CD4-positive, alpha-beta T cell (primary cell): ENCODE results near the gene LYPLAL1. TPM values are rescaled to one million over a fixed set of nuclear protein-coding genes. Genes with fewer than 3 reads are reported as not detected.

Experiments used
- ATAC-seq: fragments of 200-7000 bp; cut with Tn5 transposase; one replicate; pipeline ENCODE4 v1.10.0; 2022; ENCODE audit warnings: mild to moderate bottlenecking; ENCODE audit not compliant: poor library complexity
- CTCF ChIA-PET: fragments of 350-600 bp; sonication (Branson Sonifier 250); formaldehyde crosslinking; loops from one replicate; lab custom pipeline; 2021; ENCODE audit warnings: antibody characterized with exemption, inconsistent platforms; lab: Charles Lee
- POLR2A ChIA-PET: fragments of 350-600 bp; sonication (Branson Sonifier 250); formaldehyde crosslinking; loops from one replicate; lab custom pipeline; 2021; ENCODE audit warnings: antibody characterized with exemption, inconsistent platforms; lab: Charles Lee
- DNase-seq, 14 experiments: peaks; one replicate each; pipeline ENCODE4 v3.0.0-alpha.2; 2013 to 2020; ENCODE audit warnings: mixed read lengths in 2 of 14
- H3K27ac ChIP-seq, 2 donors: one replicate each; pipeline versions ENCODE4 v1.5.1 to v1.7.0; 2013; ENCODE audit warnings: low read length in 2 of 2, low read depth in 1 of 2, mild to moderate bottlenecking in 1 of 2
- H3K27me3 ChIP-seq, 2 experiments: 1 replicate in 1 of 2; 2 replicates in 1 of 2; pipeline versions ENCODE4 v1.6.1 to v1.7.0; 2013; ENCODE audit warnings: low read length in 2 of 2, control low read depth in 1 of 2, mild to moderate bottlenecking in 1 of 2, moderate library complexity in 1 of 2; ENCODE audit not compliant: insufficient read depth in 2 of 2, control insufficient read depth in 1 of 2
- H3K36me3 ChIP-seq: one replicate; pipeline ENCODE4 v1.6.1; 2013; ENCODE audit warnings: low read length, control low read depth; ENCODE audit not compliant: insufficient read depth
- H3K4me1 ChIP-seq: one replicate; pipeline ENCODE4 v1.6.1; 2013; ENCODE audit warnings: low read length, control low read depth; ENCODE audit not compliant: insufficient read depth
- H3K4me3 ChIP-seq: one replicate; pipeline ENCODE4 v1.5.1; 2013; ENCODE audit warnings: mild to moderate bottlenecking, low read length, moderate library complexity
- H3K9me3 ChIP-seq, 2 experiments: 1 replicate in 1 of 2; 2 replicates in 1 of 2; pipeline versions ENCODE4 v1.6.1 to v1.7.0; 2013; ENCODE audit warnings: low read length in 2 of 2, mild to moderate bottlenecking in 2 of 2, control low read depth in 1 of 2, moderate library complexity in 1 of 2; ENCODE audit not compliant: control insufficient read depth in 1 of 2, insufficient read depth in 1 of 2
- H3K27ac Mint-ChIP-seq: one replicate; pipeline ENCODE4 v1.8.0; 2020; ENCODE audit warnings: mixed read lengths
- H3K27me3 Mint-ChIP-seq: one replicate; pipeline ENCODE4 v1.8.0; 2021; ENCODE audit warnings: mixed read lengths
- H3K36me3 Mint-ChIP-seq: one replicate; pipeline ENCODE4 v1.8.0; 2021; ENCODE audit warnings: low read depth, mixed read lengths
- H3K4me1 Mint-ChIP-seq: one replicate; pipeline ENCODE4 v1.8.0; 2021; ENCODE audit warnings: low read depth, mixed read lengths
- H3K4me3 Mint-ChIP-seq: one replicate; pipeline ENCODE4 v1.8.0; 2020; ENCODE audit warnings: mild to moderate bottlenecking, mixed read lengths
- H3K9me3 Mint-ChIP-seq: one replicate; pipeline ENCODE4 v1.8.0; 2020; ENCODE audit warnings: mixed read lengths
- CTCF ChIP-seq: fragments of 200-600 bp; IDR thresholded peaks from one replicate; pipeline ENCODE4 v1.8.0; 2022; ENCODE audit warnings: antibody characterized with exemption, mild to moderate bottlenecking
- intact Hi-C, 2 experiments: fragments of 100-400 bp; cut with DNase I in 1 of 2; cut with micrococcal nuclease in 1 of 2; formaldehyde crosslinking; loops; one replicate each; pipeline versions ENCODE4 v1.15.1 to v1.9.0; 2023 to 2025; cut with DNase I, micrococcal nuclease
- total RNA-seq, 174 experiments: library from RNA in 2 of 174; stranded (reverse) in 2 of 174; gene quantifications; one replicate each; pipeline ENCODE4 v1.2.3 and lab custom pipeline; 2021 to 2026

Gene LYPLAL1
- total RNA-seq, 2 experiments from 2014 or later, result 8.2 to 10.0 TPM

GRCh38 chr1:219236933-219237610 is 63.4 kb downstream of the LYPLAL1 start:
- TF ChIP-seq CTCF, result no peak
- Histone ChIP-seq H3K4me3 (no peak overlapping the region), H3K9me3 (no peaks in the 10 kb centered on the region), H3K36me3 (no peaks in the 10 kb centered on the region), H3K27ac (no peak overlapping the region), H3K27me3 (no peaks in the 10 kb centered on the region), H3K4me1 (no peaks in the 10 kb centered on the region)
- CTCF ChIA-PET, result no interaction called here
- Mint-ChIP-seq H3K4me1 (no peaks in the 10 kb centered on the region), H3K9me3 (no peaks in the 10 kb centered on the region), H3K36me3 (no peaks in the 10 kb centered on the region), H3K4me3 (no peak overlapping the region), H3K27ac (no peak overlapping the region), H3K27me3 (no peaks in the 10 kb centered on the region)
- POLR2A ChIA-PET, result no interaction called here
- DNase-seq (no peak), ATAC-seq (no peak)
- intact Hi-C loops, result no loop called here

GRCh38 chr1:219239518-219239917 is 65.8 kb downstream of the LYPLAL1 start:
- no peak overlapping the region for H3K27ac ChIP-seq
- no peaks in the 10 kb centered on the region for H3K36me3 ChIP-seq
- no peaks in the 10 kb centered on the region for H3K4me1 Mint-ChIP-seq
- no peaks in the 10 kb centered on the region for H3K9me3 ChIP-seq
- H3K27me3 ChIP-seq, result no peaks in the 10 kb centered on the region
- H3K27ac Mint-ChIP-seq, result no peak overlapping the region
- DNase-seq (no peak), ATAC-seq (no peak)
- CTCF ChIA-PET, result no interaction called here
- intact Hi-C loops, result no loop called here
- no peaks in the 10 kb centered on the region for H3K4me1 ChIP-seq
- H3K9me3 Mint-ChIP-seq, result no peaks in the 10 kb centered on the region
- no peak overlapping the region for H3K4me3 Mint-ChIP-seq
- POLR2A ChIA-PET, result no interaction called here
- H3K27me3 Mint-ChIP-seq, result no peaks in the 10 kb centered on the region
- no peaks in the 10 kb centered on the region for H3K36me3 Mint-ChIP-seq
- H3K4me3 ChIP-seq, result no peak overlapping the region
- no peak for TF ChIP-seq CTCF

GRCh38 chr1:219244864-219245263 is 71.2 kb downstream of the LYPLAL1 start:
- Mint-ChIP-seq H3K4me1 (no peaks in the 10 kb centered on the region), H3K4me3 (no peak overlapping the region), H3K9me3 (no peaks in the 10 kb centered on the region), H3K36me3 (no peaks in the 10 kb centered on the region), H3K27ac (no peak overlapping the region), H3K27me3 (no peaks in the 10 kb centered on the region)
- Histone ChIP-seq H3K4me1 (no peaks in the 10 kb centered on the region), H3K4me3 (no peak overlapping the region), H3K9me3 (no peaks in the 10 kb centered on the region), H3K36me3 (no peaks in the 10 kb centered on the region), H3K27ac (no peak overlapping the region), H3K27me3 (no peaks in the 10 kb centered on the region)
- ATAC-seq, result no peak
- CTCF ChIA-PET, result no interaction called here
- POLR2A ChIA-PET, result no interaction called here
- TF ChIP-seq CTCF, result no peak
- intact Hi-C loops, result no loop called here
- DNase-seq, result no peak
